ENCODE measurements around the gene GSTA4. TPM values are rescaled to one million over a fixed set of nuclear protein-coding genes. Genes with fewer than 3 reads are reported as not detected.
"Not testable (repeated sequence)": the region's sequence is repeated elsewhere in the genome, so short reads cannot be mapped to it uniquely, and the experiment has no call there.

GSTA4 gene
- total RNA-seq, 1 experiment from 2014 or later, result 30.8 TPM

DNA sequence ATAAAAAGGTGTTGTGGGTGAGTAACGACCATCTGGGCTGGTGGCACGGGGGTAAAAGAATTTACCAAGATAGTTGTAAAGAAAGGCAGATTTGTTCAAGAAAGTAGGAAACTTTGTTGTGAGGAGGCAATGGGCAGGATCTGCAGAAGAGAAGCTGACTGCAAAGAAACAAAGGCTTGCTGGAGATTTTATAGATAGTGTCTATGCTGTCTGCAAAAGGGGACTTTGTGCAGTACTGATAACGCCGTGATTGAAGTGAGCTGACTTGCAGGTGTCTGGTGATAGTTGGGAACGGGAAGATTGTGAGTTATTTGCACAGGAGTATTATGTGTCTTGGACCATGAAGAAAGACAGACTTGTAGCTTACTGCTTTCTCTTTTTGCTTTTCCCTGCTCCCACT lies 48.8 kb downstream of the GSTA4 start:
- Histone ChIP-seq H3K27ac (ENCODE audit: low read depth, low read length, poor library complexity, severe bottlenecking) (no peak overlapping the region), H3K9me3 (ENCODE audit: low read depth, low read length, poor library complexity, severe bottlenecking) (no peaks in the 10 kb centered on the region), H3K4me3 (ENCODE audit: low read depth, low read length, poor library complexity, severe bottlenecking) (no peak overlapping the region), H3K36me3 (ENCODE audit: insufficient read depth, low read length, poor library complexity, severe bottlenecking) (no peaks in the 10 kb centered on the region), H3K27me3 (replicated peaks; ENCODE audit: insufficient read depth, low read depth, low read length, poor library complexity) (peaks cover 11% of the 10 kb centered on the region), H3K4me1 (ENCODE audit: insufficient read depth, low read length, poor library complexity, severe bottlenecking) (no peaks in the 10 kb centered on the region)
- no peak for TF ChIP-seq EZH2 (IDR thresholded peaks at IDR 0.05; ENCODE audit: borderline replicate concordance, low read depth, low read length, poor library complexity, severe bottlenecking)
- TF ChIP-seq, protein P1, sequence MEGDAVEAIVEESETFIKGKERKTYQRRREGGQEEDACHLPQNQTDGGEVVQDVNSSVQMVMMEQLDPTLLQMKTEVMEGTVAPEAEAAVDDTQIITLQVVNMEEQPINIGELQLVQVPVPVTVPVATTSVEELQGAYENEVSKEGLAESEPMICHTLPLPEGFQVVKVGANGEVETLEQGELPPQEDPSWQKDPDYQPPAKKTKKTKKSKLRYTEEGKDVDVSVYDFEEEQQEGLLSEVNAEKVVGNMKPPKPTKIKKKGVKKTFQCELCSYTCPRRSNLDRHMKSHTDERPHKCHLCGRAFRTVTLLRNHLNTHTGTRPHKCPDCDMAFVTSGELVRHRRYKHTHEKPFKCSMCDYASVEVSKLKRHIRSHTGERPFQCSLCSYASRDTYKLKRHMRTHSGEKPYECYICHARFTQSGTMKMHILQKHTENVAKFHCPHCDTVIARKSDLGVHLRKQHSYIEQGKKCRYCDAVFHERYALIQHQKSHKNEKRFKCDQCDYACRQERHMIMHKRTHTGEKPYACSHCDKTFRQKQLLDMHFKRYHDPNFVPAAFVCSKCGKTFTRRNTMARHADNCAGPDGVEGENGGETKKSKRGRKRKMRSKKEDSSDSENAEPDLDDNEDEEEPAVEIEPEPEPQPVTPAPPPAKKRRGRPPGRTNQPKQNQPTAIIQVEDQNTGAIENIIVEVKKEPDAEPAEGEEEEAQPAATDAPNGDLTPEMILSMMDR (conservative IDR thresholded peaks at IDR 0.05; ENCODE audit: low read depth, low read length), result no peak
- ChIA-PET CTCF (no interaction called here), POLR2A (ENCODE audit: low non-redundant PET) (no interaction called here)
- intact Hi-C loops (cut with micrococcal nuclease; ENCODE audit: unreplicated experiment), result no loop called here
- no TSS peak for BruUV-seq (replicated peaks)
- DNase-seq (ENCODE audit: low spot score), result no peak

- intact Hi-C loops (cut with micrococcal nuclease; ENCODE audit: unreplicated experiment); H3K36me3 ChIP-seq (ENCODE audit: insufficient read depth, low read length, poor library complexity, severe bottlenecking); BruUV-seq (replicated peaks); H3K4me1 ChIP-seq (ENCODE audit: insufficient read depth, low read length, poor library complexity, severe bottlenecking); H3K4me3 ChIP-seq (ENCODE audit: low read depth, low read length, poor library complexity, severe bottlenecking); POLR2A ChIA-PET (ENCODE audit: low non-redundant PET); DNase-seq (ENCODE audit: low spot score); H3K9me3 ChIP-seq (ENCODE audit: low read depth, low read length, poor library complexity, severe bottlenecking); H3K27ac ChIP-seq (ENCODE audit: low read depth, low read length, poor library complexity, severe bottlenecking); H3K27me3 ChIP-seq (replicated peaks; ENCODE audit: insufficient read depth, low read depth, low read length, poor library complexity): not testable (repeated sequence)
- CTCF ChIA-PET, result interaction anchor here (0.7 kb wide), 1 partner anchor 21 kb away, joined by 6 read pairs; no protein-coding TSS in a partner anchor
These were observed 52.3 kb downstream of the GSTA4 start for GRCh38 chr6:52942821-52943220.

DNA sequence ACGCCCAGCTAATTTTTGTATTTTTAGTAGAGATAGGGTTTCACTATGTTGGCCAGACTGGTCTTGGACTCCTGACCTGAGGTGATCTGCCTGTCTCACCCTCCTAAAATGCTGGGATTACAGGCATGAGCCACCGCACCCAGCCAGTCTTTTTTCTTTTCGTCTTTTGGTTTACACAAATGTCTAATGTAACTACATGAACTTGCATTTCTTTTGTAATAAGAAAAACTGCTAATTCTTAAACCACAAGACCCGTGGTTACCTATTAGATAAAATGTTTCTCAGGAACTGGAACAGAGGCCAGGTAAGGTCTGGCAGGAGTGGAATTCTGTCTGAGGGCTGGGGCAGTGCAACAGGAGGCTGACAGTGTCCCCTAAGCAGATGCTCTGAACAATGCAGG lies 52.9 kb downstream of the GSTA4 start:
- Histone ChIP-seq H3K27me3 (replicated peaks; ENCODE audit: insufficient read depth, low read depth, low read length, poor library complexity) (peaks cover 5% of the 10 kb centered on the region), H3K4me3 (ENCODE audit: low read depth, low read length, poor library complexity, severe bottlenecking) (no peak overlapping the region), H3K27ac (ENCODE audit: low read depth, low read length, poor library complexity, severe bottlenecking) (no peak overlapping the region), H3K36me3 (ENCODE audit: insufficient read depth, low read length, poor library complexity, severe bottlenecking) (no peaks in the 10 kb centered on the region), H3K9me3 (ENCODE audit: low read depth, low read length, poor library complexity, severe bottlenecking) (no peaks in the 10 kb centered on the region), H3K4me1 (ENCODE audit: insufficient read depth, low read length, poor library complexity, severe bottlenecking) (no peaks in the 10 kb centered on the region)
- no peak for DNase-seq (ENCODE audit: low spot score)
- ChIA-PET POLR2A (ENCODE audit: low non-redundant PET) (interaction anchor here (0.6 kb wide), 1 partner anchor 39 kb away, joined by 3 read pairs; no protein-coding TSS in a partner anchor), CTCF (interaction anchor here (0.7 kb wide), 1 partner anchor 22 kb away, joined by 6 read pairs; no protein-coding TSS in a partner anchor)
- TF ChIP-seq, protein P1 (conservative IDR thresholded peaks at IDR 0.05; ENCODE audit: low read depth, low read length), result no peak
- TF ChIP-seq EZH2 (IDR thresholded peaks at IDR 0.05; ENCODE audit: borderline replicate concordance, low read depth, low read length, poor library complexity, severe bottlenecking), result no peak
- no TSS peak for BruUV-seq (replicated peaks)
- intact Hi-C loops (cut with micrococcal nuclease; ENCODE audit: unreplicated experiment), result no loop called here

DNA sequence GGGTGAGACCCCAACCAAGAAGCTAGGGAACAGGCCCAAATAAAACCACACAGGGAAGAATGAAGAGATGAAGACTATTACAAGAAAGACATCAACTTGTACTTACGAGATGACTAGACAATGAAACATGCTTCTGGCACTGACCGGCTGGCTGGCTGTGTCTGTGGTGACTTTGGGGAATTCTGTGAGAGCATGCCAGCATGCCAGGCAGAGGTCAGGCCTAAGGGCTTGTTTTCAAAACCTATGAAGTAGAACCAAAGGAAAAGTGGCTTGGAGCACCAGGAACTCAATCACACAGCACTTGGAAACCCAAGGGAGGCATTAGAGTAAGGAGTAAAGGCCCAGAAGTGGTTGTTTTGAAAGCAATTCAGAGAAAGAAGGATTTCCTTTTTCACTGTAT lies 57.2 kb downstream of the GSTA4 start:
- CTCF ChIA-PET, result no interaction called here

More for the DNA sequence above, 57.2 kb downstream of the GSTA4 start:
- no peak for DNase-seq (ENCODE audit: low spot score)
- no peak overlapping the region for H3K27ac ChIP-seq (ENCODE audit: low read depth, low read length, poor library complexity, severe bottlenecking)
- H3K4me3 ChIP-seq (ENCODE audit: low read depth, low read length, poor library complexity, severe bottlenecking), result no peak overlapping the region
- TF ChIP-seq, protein P1 (conservative IDR thresholded peaks at IDR 0.05; ENCODE audit: low read depth, low read length), result no peak
- TF ChIP-seq EZH2 (IDR thresholded peaks at IDR 0.05; ENCODE audit: borderline replicate concordance, low read depth, low read length, poor library complexity, severe bottlenecking), result no peak
- no peaks in the 10 kb centered on the region for H3K36me3 ChIP-seq (ENCODE audit: insufficient read depth, low read length, poor library complexity, severe bottlenecking)
- intact Hi-C loops (cut with micrococcal nuclease; ENCODE audit: unreplicated experiment), result no loop called here
- H3K4me1 ChIP-seq (ENCODE audit: insufficient read depth, low read length, poor library complexity, severe bottlenecking), result no peaks in the 10 kb centered on the region
- H3K27me3 ChIP-seq (replicated peaks; ENCODE audit: insufficient read depth, low read depth, low read length, poor library complexity), result no peaks in the 10 kb centered on the region
- BruUV-seq (replicated peaks), result no TSS peak
- POLR2A ChIA-PET (ENCODE audit: low non-redundant PET), result no interaction called here
- H3K9me3 ChIP-seq (ENCODE audit: low read depth, low read length, poor library complexity, severe bottlenecking), result no peaks in the 10 kb centered on the region
